Measurements from ENCODE around the gene ADAMTS9.
A peak's percentile ranks its signal among the peaks of the same experiment; 100 is the strongest.

DNA sequence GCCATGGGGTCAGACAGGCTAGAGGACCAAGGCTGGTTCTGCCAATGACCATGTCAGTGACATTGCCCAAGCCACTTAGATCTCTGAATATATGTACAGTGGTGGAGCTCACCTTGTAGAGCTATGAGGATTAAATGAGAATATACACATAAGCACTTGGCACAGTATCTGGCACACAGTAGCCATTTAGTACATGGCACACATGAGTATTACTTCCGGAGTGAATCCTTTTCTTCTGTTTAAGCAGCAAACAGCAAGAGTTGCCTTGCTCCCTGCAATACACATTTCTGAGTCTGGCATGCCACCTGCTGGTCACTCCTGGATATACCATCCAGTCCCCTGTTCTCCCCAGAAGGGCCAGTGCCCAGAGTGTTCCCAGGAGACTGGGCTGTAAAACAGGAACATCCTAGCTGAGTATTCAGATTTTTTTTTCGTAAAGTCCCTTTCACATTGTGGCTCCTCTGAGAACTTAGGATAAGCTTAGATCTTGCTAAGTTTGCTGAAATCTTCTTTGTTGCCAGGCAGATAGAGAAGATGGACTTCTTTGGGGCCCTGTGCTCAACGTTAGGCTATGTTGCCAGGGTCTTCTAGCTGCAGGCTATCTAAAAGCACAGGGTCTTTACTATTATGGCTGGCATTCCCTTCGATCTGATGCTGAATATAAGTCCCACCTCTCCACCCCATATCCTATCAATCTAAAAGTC, 203.4 kb downstream of the ADAMTS9 start:
- TF ChIP-seq CTCF (conservative IDR thresholded peaks at IDR 0.05; ENCODE audit: low read length), result peak; percentile 92
- TF ChIP-seq EZH2phosphoT487 (IDR thresholded peaks at IDR 0.05; ENCODE audit: borderline replicate concordance), result no peak

All from Loucy (cell line).